IMR-90 (cell line): Measurements from ENCODE around the gene VSNL1.

Experiments
- CEBPB ChIP-seq: IDR thresholded peaks from 2 replicates; pipeline ENCODE4 v1.6.1; 2012; ENCODE audit warnings: low read depth, low read length, improper control_type of control experiment
- CTCF ChIP-seq: conservative IDR thresholded peaks from 2 replicates; pipeline ENCODE4 v1.5.1; 2012; ENCODE audit warnings: mild to moderate bottlenecking, low read depth, low read length, improper control_type of control experiment
- MAFK ChIP-seq: IDR thresholded peaks from 2 replicates; pipeline ENCODE4 v1.6.1; 2012; ENCODE audit warnings: low read depth, low read length, improper control_type of control experiment
- MAZ ChIP-seq: IDR thresholded peaks from 2 replicates; pipeline ENCODE4 v1.6.1; 2012; ENCODE audit warnings: low read depth, mild to moderate bottlenecking, low read length, improper control_type of control experiment, moderate library complexity, borderline replicate concordance
- MXI1 ChIP-seq: IDR thresholded peaks from 2 replicates; pipeline ENCODE4 v1.6.1; 2012; ENCODE audit warnings: low read depth, mild to moderate bottlenecking, low read length, moderate library complexity, borderline replicate concordance
- NFE2L2 ChIP-seq: fragments of 150-350 bp; IDR thresholded peaks from 2 replicates; pipeline ENCODE4 v1.6.1; 2016; ENCODE audit warnings: low read depth, mild to moderate bottlenecking, low read length
- POLR2A ChIP-seq: IDR thresholded peaks from 2 replicates; pipeline ENCODE4 v1.6.1; 2012; ENCODE audit warnings: mild to moderate bottlenecking, low read depth, low read length
- RAD21 ChIP-seq: IDR thresholded peaks from 2 replicates; pipeline ENCODE4 v1.6.1; 2012; ENCODE audit warnings: low read length, improper control_type of control experiment
- RCOR1 ChIP-seq: IDR thresholded peaks from 2 replicates; pipeline ENCODE4 v1.6.1; 2012; ENCODE audit warnings: mild to moderate bottlenecking, low read length, improper control_type of control experiment; ENCODE audit not compliant: insufficient replicate concordance
- RFX5 ChIP-seq: IDR thresholded peaks from 2 replicates; pipeline ENCODE4 v1.8.0; 2012; ENCODE audit warnings: low read depth, mild to moderate bottlenecking, low read length, moderate library complexity
- SMC3 ChIP-seq: fragments of 150-350 bp; IDR thresholded peaks from 2 replicates; pipeline ENCODE4 v1.6.1; 2016; ENCODE audit warnings: low read depth, mild to moderate bottlenecking, antibody characterized with exemption, low read length, moderate library complexity
- USF2 ChIP-seq: fragments of 150-350 bp; IDR thresholded peaks from 2 replicates; pipeline ENCODE4 v1.6.1; 2017; ENCODE audit warnings: mild to moderate bottlenecking, antibody characterized with exemption, low read length, low read depth

GRCh38 chr2:17547737-17548136 is 7.2 kb downstream of the VSNL1 start:
- TF ChIP-seq CEBPB (no peak), CTCF (no peak), POLR2A (no peak), MXI1 (no peak), SMC3 (no peak), RCOR1 (no peak), NFE2L2 (no peak), RAD21 (no peak), MAFK (no peak), RFX5 (no peak), MAZ (no peak), USF2 (no peak)
